ENCODE measurements around the gene ATF4. TPM values are rescaled to one million over a fixed set of nuclear protein-coding genes. Genes with fewer than 3 reads are reported as not detected.

ATF4 gene
- polyA plus RNA-seq, 1 donor from 2014 or later, result 394 TPM

DNA sequence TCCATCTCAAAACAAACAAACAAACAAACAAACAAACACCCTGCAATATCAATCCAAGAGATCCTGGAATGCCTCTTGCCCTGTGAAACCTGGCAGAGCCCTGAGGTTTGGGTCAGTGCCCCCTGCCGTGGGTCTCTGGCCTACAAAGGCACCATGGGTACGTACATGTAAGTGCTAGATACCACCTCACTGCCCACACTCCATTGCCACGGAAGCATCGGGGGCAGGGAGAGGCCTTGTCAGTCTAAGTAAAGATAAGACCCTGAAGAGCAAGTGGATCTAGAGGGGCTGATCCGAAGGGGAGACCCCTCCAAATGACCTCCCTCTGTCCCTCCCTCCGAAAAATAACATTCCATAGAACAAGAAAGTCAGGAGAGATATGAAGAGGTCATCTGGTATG lies 20.3 kb upstream of the ATF4 start:
- no peaks in the 10 kb centered on the region for H4K20me1 ChIP-seq (ENCODE audit: insufficient read depth)
- H3K9me2 ChIP-seq (ENCODE audit: insufficient read depth, low read length), result no peaks in the 10 kb centered on the region
- H2AFZ ChIP-seq (ENCODE audit: low read depth, low read length), result no peak overlapping the region
- H3K9me3 ChIP-seq (ENCODE audit: low read length), result no peaks in the 10 kb centered on the region
- peaks cover 14% of the 10 kb centered on the region for H3K79me2 ChIP-seq (replicated peaks; ENCODE audit: insufficient read depth, low read length)
- H3K36me3 ChIP-seq (ENCODE audit: insufficient read depth, low read length), result no peaks in the 10 kb centered on the region
- H3K27me3 ChIP-seq (ENCODE audit: insufficient read depth, low read depth, low read length), result no peaks in the 10 kb centered on the region
- TF ChIP-seq TAF1 (IDR thresholded peaks at IDR 0.05; ENCODE audit: low read depth) (no peak), SMC3 (conservative IDR thresholded peaks at IDR 0.05; ENCODE audit: poor library complexity) (no peak), EP300 (conservative IDR thresholded peaks at IDR 0.05; ENCODE audit: poor library complexity, severe bottlenecking) (no peak), POLR2AphosphoS5 (IDR thresholded peaks at IDR 0.05) (no peak)
- TF ChIP-seq, protein P1, sequence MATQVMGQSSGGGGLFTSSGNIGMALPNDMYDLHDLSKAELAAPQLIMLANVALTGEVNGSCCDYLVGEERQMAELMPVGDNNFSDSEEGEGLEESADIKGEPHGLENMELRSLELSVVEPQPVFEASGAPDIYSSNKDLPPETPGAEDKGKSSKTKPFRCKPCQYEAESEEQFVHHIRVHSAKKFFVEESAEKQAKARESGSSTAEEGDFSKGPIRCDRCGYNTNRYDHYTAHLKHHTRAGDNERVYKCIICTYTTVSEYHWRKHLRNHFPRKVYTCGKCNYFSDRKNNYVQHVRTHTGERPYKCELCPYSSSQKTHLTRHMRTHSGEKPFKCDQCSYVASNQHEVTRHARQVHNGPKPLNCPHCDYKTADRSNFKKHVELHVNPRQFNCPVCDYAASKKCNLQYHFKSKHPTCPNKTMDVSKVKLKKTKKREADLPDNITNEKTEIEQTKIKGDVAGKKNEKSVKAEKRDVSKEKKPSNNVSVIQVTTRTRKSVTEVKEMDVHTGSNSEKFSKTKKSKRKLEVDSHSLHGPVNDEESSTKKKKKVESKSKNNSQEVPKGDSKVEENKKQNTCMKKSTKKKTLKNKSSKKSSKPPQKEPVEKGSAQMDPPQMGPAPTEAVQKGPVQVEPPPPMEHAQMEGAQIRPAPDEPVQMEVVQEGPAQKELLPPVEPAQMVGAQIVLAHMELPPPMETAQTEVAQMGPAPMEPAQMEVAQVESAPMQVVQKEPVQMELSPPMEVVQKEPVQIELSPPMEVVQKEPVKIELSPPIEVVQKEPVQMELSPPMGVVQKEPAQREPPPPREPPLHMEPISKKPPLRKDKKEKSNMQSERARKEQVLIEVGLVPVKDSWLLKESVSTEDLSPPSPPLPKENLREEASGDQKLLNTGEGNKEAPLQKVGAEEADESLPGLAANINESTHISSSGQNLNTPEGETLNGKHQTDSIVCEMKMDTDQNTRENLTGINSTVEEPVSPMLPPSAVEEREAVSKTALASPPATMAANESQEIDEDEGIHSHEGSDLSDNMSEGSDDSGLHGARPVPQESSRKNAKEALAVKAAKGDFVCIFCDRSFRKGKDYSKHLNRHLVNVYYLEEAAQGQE (IDR thresholded peaks at IDR 0.05; ENCODE audit: borderline replicate concordance), result no peak
- TF ChIP-seq, protein P2, sequence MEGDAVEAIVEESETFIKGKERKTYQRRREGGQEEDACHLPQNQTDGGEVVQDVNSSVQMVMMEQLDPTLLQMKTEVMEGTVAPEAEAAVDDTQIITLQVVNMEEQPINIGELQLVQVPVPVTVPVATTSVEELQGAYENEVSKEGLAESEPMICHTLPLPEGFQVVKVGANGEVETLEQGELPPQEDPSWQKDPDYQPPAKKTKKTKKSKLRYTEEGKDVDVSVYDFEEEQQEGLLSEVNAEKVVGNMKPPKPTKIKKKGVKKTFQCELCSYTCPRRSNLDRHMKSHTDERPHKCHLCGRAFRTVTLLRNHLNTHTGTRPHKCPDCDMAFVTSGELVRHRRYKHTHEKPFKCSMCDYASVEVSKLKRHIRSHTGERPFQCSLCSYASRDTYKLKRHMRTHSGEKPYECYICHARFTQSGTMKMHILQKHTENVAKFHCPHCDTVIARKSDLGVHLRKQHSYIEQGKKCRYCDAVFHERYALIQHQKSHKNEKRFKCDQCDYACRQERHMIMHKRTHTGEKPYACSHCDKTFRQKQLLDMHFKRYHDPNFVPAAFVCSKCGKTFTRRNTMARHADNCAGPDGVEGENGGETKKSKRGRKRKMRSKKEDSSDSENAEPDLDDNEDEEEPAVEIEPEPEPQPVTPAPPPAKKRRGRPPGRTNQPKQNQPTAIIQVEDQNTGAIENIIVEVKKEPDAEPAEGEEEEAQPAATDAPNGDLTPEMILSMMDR (IDR thresholded peaks at IDR 0.05; ENCODE audit: poor library complexity, severe bottlenecking), result no peak
- H3F3A ChIP-seq (ENCODE audit: insufficient read depth, low read length, poor library complexity, severe bottlenecking), result no peaks in the 10 kb centered on the region
- H3K27ac ChIP-seq (ENCODE audit: low read length), result no peak overlapping the region
- no peak overlapping the region for H3K4me2 ChIP-seq (ENCODE audit: low read length)
- no peak overlapping the region for H3K9ac ChIP-seq (ENCODE audit: low read length)
- no peak overlapping the region for H3K4me3 ChIP-seq (ENCODE audit: low read length)

DNA sequence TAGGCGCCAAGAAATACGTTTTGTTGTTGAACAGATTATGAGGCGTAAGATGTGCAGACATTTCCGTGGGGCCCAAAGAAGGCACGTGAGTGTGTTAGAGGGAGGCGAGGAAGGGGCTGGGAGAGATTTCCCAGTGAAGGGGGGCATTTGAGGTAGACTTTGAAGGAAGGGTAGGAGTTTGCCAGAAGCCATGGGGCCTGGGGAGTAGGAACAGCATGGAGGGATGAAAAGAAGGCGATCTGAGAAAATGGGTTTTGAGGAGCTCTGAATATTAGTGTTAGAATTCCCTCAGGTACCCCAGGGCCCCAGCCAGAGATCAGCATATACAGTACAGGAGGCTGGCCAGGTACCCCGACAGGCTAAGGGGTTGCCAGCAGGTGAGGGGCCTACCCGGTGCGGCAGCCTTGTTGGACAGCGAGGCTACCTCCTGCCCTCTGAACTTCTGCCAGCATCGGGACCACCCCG lies 18.7 kb upstream of the ATF4 start:
- no peaks in the 10 kb centered on the region for H3F3A ChIP-seq (ENCODE audit: insufficient read depth, low read length, poor library complexity, severe bottlenecking)
- no peaks in the 10 kb centered on the region for H4K20me1 ChIP-seq (ENCODE audit: insufficient read depth)
- peak overlapping the region; percentile 83 for H3K9ac ChIP-seq (ENCODE audit: low read length)
- no peaks in the 10 kb centered on the region for H3K27me3 ChIP-seq (ENCODE audit: insufficient read depth, low read depth, low read length)
- peak overlapping the region; percentile 63 for H3K27ac ChIP-seq (ENCODE audit: low read length)
- peak overlapping the region; percentile 49 for H3K4me2 ChIP-seq (ENCODE audit: low read length)
- TF ChIP-seq EP300 (conservative IDR thresholded peaks at IDR 0.05; ENCODE audit: poor library complexity, severe bottlenecking), result no peak
- TF ChIP-seq, protein P1 (IDR thresholded peaks at IDR 0.05; ENCODE audit: borderline replicate concordance), result no peak
- TF ChIP-seq POLR2AphosphoS5 (IDR thresholded peaks at IDR 0.05), result no peak
- no peak for TF ChIP-seq SMC3 (conservative IDR thresholded peaks at IDR 0.05; ENCODE audit: poor library complexity)
- TF ChIP-seq, protein P2 (IDR thresholded peaks at IDR 0.05; ENCODE audit: poor library complexity, severe bottlenecking), result no peak
- H3K9me2 ChIP-seq (ENCODE audit: insufficient read depth, low read length), result no peaks in the 10 kb centered on the region
- no peaks in the 10 kb centered on the region for H3K9me3 ChIP-seq (ENCODE audit: low read length)
- H2AFZ ChIP-seq (ENCODE audit: low read depth, low read length), result peak overlapping the region; percentile 86
- peaks cover 18% of the 10 kb centered on the region for H3K79me2 ChIP-seq (replicated peaks; ENCODE audit: insufficient read depth, low read length)
- peaks cover 6% of the 10 kb centered on the region for H3K36me3 ChIP-seq (ENCODE audit: insufficient read depth, low read length)
- peak overlapping the region; percentile 97 for H3K4me3 ChIP-seq (ENCODE audit: low read length)
